MCF 10A (cell line): ENCODE results near the gene ALOX5. TPM values are rescaled to one million over a fixed set of nuclear protein-coding genes. Genes with fewer than 3 reads are reported as not detected.

Experiments used
- BruUV-seq: library from RNA; stranded (reverse); fragments of 400-500 nt; replicated peaks from 2 replicates; lab custom pipeline; 2021; lab: Mats Ljungman, UMichigan
- CTCF ChIA-PET: fragments of 300-600 bp; sonication (Branson Sonifier 250); formaldehyde crosslinking; extraction: SDS; loops from one replicate; lab custom pipeline; 2021; ENCODE audit warnings: antibody characterized with exemption, inconsistent platforms; lab: Yijun Ruan, JAX
- POLR2A ChIA-PET: fragments of 300-600, 350-650 bp; sonication (Branson Sonifier 250); formaldehyde crosslinking; extraction: SDS; loops from one replicate; lab custom pipeline; 2020; ENCODE audit warnings: antibody characterized with exemption, inconsistent platforms; lab: Yijun Ruan, JAX
- DNase-seq: peaks from one replicate; pipeline ENCODE4 v3.0.0-alpha.2; 2018; ENCODE audit not compliant: unreplicated experiment
- H3K27ac Mint-ChIP-seq: one replicate; pipeline ENCODE4 v1.8.0; 2022; ENCODE audit warnings: mild to moderate bottlenecking, low read depth, mixed read lengths; ENCODE audit not compliant: unreplicated experiment
- H3K27me3 Mint-ChIP-seq: one replicate; pipeline ENCODE4 v1.8.0; 2022; ENCODE audit warnings: mixed read lengths; ENCODE audit not compliant: insufficient read depth, unreplicated experiment
- H3K36me3 Mint-ChIP-seq: one replicate; pipeline ENCODE4 v1.8.0; 2022; ENCODE audit warnings: mild to moderate bottlenecking, moderate library complexity, mixed read lengths; ENCODE audit not compliant: insufficient read depth, unreplicated experiment
- H3K4me1 Mint-ChIP-seq: one replicate; pipeline ENCODE4 v1.8.0; 2022; ENCODE audit warnings: mixed read lengths; ENCODE audit not compliant: insufficient read depth, unreplicated experiment
- H3K4me3 Mint-ChIP-seq: one replicate; pipeline ENCODE4 v1.8.0; 2022; ENCODE audit warnings: mild to moderate bottlenecking, moderate library complexity, mixed read lengths; ENCODE audit not compliant: unreplicated experiment
- H3K9me3 Mint-ChIP-seq: one replicate; pipeline ENCODE4 v1.8.0; 2022; ENCODE audit warnings: mixed read lengths; ENCODE audit not compliant: unreplicated experiment
- intact Hi-C: fragments of 100-400 bp; cut with micrococcal nuclease; formaldehyde crosslinking; loops from 2 replicates; pipeline ENCODE4 v1.14.1; 2022
- total RNA-seq: library from RNA; stranded (reverse); gene quantifications from 2 replicates; pipeline ENCODE4 v1.2.3, GENCODE V29; 2022
- TF ChIP-seq, protein P1 (sequence below): fragments of 200-600 bp; IDR thresholded peaks from one replicate; pipeline ENCODE4 v1.8.0; 2022; ENCODE audit warnings: antibody characterized with exemption, mild to moderate bottlenecking; ENCODE audit not compliant: unreplicated experiment

The ALOX5 gene
- total RNA-seq, 1 experiment from 2014 or later: not detected

- H3K4me3 Mint-ChIP-seq: no peak overlapping the region
- ChIA-PET POLR2A (no interaction called here), CTCF (no interaction called here)
- H3K9me3 Mint-ChIP-seq: peaks cover 7% of the 10 kb centered on the region
- BruUV-seq: no TSS peak
- H3K4me1 Mint-ChIP-seq: peaks cover 6% of the 10 kb centered on the region
- H3K36me3 Mint-ChIP-seq: no peaks in the 10 kb centered on the region
- H3K27ac Mint-ChIP-seq: peak overlapping the region; percentile 6
- TF ChIP-seq, protein P1, sequence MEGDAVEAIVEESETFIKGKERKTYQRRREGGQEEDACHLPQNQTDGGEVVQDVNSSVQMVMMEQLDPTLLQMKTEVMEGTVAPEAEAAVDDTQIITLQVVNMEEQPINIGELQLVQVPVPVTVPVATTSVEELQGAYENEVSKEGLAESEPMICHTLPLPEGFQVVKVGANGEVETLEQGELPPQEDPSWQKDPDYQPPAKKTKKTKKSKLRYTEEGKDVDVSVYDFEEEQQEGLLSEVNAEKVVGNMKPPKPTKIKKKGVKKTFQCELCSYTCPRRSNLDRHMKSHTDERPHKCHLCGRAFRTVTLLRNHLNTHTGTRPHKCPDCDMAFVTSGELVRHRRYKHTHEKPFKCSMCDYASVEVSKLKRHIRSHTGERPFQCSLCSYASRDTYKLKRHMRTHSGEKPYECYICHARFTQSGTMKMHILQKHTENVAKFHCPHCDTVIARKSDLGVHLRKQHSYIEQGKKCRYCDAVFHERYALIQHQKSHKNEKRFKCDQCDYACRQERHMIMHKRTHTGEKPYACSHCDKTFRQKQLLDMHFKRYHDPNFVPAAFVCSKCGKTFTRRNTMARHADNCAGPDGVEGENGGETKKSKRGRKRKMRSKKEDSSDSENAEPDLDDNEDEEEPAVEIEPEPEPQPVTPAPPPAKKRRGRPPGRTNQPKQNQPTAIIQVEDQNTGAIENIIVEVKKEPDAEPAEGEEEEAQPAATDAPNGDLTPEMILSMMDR: no peak
- intact Hi-C loops: no loop called here
- H3K27me3 Mint-ChIP-seq: peaks cover 22% of the 10 kb centered on the region
- no peak for DNase-seq
Observed at GRCh38 chr10:45417746-45418145, 43.7 kb downstream of the ALOX5 start.

- Mint-ChIP-seq H3K9me3 (peaks cover 7% of the 10 kb centered on the region), H3K27me3 (peaks cover 22% of the 10 kb centered on the region), H3K27ac (no peak overlapping the region), H3K4me1 (peaks cover 6% of the 10 kb centered on the region), H3K4me3 (no peak overlapping the region), H3K36me3 (no peaks in the 10 kb centered on the region)
- intact Hi-C loops: no loop called here
- TF ChIP-seq, protein P1: no peak
- ChIA-PET POLR2A (no interaction called here), CTCF (interaction anchor here (0.6 kb wide), 1 partner anchor 34 kb away, joined by 6 read pairs; no protein-coding TSS in a partner anchor)
- no peak for DNase-seq
- BruUV-seq: no TSS peak
Observed at GRCh38 chr10:45418417-45418848, 44.4 kb downstream of the ALOX5 start.

- POLR2A ChIA-PET: no interaction called here
- CTCF ChIA-PET: interaction anchor here (0.6 kb wide), 1 partner anchor 34 kb away, joined by 6 read pairs; no protein-coding TSS in a partner anchor
- TF ChIP-seq, protein P1: no peak
- Mint-ChIP-seq H3K36me3 (no peaks in the 10 kb centered on the region), H3K4me3 (no peak overlapping the region), H3K27me3 (peaks cover 22% of the 10 kb centered on the region), H3K9me3 (peaks cover 7% of the 10 kb centered on the region), H3K4me1 (peaks cover 6% of the 10 kb centered on the region), H3K27ac (no peak overlapping the region)
- intact Hi-C loops: no loop called here
- no peak for DNase-seq
- BruUV-seq: no TSS peak
Observed at GRCh38 chr10:45418849-45419675, 45.0 kb downstream of the ALOX5 start.

DNA sequence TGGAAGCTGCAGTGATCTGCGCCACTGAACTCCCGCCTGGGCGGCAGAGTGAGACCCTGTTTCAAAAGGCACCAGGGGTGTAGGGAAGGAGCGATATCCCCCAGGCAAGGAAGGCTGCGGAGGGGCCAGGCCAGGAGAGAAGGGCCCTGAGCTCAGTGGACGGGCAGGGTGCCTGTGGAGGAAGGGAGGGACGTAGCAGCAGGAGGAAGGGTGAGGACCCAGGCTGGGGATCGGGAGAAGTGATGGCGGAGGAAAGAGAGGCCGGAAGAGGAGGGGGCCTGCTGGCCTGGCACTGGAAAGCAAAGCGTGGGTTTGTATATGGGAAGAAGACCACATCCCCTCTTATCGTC, 45.6 kb downstream of the ALOX5 start:
- ChIA-PET CTCF (no interaction called here), POLR2A (no interaction called here)
- Mint-ChIP-seq H3K27me3 (peaks cover 22% of the 10 kb centered on the region), H3K4me3 (no peak overlapping the region), H3K4me1 (peaks cover 6% of the 10 kb centered on the region), H3K9me3 (peaks cover 7% of the 10 kb centered on the region), H3K27ac (no peak overlapping the region), H3K36me3 (no peaks in the 10 kb centered on the region)
- intact Hi-C loops: no loop called here
- DNase-seq: no peak
- no TSS peak for BruUV-seq
- TF ChIP-seq, protein P1: no peak
